HL-60/S4 (cell line): Measurements from ENCODE around the gene AQP2.

Source experiments
- in situ Hi-C: fragments of 300-500 bp; cut with MboI; formaldehyde crosslinking; loops from 2 replicates; pipeline ENCODE4 v1.14.3; 2022; ENCODE audit warnings: low sequenced_read_pairs

Gene AQP2

DNA sequence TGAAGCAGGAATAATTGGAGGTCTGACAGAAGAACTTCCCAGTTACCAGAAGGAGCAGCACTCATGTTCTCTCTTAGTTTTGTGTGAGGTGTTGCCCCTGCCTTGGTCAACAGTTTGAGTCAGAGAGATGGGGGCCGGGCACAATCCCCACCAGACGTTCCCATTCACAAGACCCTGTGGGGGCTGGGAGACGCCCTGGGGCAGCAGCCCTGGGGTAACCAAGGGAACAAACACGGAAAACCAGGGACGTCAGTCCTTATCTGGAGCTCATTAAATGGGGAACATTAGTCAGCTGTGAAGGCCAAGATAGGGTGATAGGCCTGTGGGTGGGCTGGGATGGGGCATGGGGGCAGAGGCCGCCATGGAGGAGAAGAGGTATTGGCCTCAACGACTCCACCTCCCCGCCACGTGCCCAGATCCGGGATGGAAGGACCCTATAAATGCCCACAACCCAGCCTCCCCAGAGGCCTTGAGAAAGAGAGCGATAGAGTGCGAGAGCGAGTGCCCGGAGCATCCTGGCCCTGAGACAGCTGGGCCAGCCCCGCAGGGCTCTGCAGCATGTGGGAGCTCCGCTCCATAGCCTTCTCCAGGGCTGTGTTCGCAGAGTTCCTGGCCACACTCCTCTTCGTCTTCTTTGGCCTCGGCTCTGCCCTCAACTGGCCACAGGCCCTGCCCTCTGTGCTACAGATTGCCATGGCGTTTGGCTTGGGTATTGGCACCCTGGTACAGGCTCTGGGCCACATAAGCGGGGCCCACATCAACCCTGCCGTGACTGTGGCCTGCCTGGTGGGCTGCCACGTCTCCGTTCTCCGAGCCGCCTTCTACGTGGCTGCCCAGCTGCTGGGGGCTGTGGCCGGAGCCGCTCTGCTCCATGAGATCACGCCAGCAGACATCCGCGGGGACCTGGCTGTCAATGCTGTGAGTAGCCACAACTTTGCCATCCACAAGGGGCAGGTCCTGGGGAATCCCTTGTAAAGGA is at the start of gene AQP2:
TSS of gene AQP2 (plus strand) at position 465 of the 979 bp plus-strand sequence. CDS start at position 559, 94 bp downstream.
- in situ Hi-C loops = loop anchor here (25.0 kb wide), 1 partner anchor 112 kb away; the partner anchor contains the start of gene ASIC1

- in situ Hi-C loops = no loop called here
Measured at GRCh38 chr12:49901026-49901425, 49.5 kb upstream of the AQP2 start.

- in situ Hi-C loops = no loop called here
Measured at GRCh38 chr12:49901986-49902385, 48.6 kb upstream of the AQP2 start.

GRCh38 chr12:49902399-49903350 is 47.9 kb upstream of the AQP2 start:
- in situ Hi-C loops = no loop called here

DNA sequence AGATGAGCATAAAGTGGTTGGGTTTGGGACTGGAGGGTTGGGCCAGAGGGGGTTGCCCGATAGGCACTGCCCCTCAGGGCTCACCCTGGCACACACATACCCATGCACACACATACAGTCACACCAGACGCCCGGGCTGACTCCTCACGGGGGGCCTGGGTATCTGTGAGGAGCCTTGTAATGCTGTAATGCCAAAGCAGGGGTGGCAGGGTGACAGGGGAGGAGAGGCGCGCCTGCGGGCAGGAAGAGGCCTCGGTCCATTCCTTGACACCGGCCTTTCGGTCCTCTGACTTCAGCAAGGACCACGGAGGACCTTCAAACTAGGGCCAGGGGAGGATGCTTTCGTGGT is 47.2 kb upstream of the AQP2 start:
- in situ Hi-C loops = no loop called here

DNA sequence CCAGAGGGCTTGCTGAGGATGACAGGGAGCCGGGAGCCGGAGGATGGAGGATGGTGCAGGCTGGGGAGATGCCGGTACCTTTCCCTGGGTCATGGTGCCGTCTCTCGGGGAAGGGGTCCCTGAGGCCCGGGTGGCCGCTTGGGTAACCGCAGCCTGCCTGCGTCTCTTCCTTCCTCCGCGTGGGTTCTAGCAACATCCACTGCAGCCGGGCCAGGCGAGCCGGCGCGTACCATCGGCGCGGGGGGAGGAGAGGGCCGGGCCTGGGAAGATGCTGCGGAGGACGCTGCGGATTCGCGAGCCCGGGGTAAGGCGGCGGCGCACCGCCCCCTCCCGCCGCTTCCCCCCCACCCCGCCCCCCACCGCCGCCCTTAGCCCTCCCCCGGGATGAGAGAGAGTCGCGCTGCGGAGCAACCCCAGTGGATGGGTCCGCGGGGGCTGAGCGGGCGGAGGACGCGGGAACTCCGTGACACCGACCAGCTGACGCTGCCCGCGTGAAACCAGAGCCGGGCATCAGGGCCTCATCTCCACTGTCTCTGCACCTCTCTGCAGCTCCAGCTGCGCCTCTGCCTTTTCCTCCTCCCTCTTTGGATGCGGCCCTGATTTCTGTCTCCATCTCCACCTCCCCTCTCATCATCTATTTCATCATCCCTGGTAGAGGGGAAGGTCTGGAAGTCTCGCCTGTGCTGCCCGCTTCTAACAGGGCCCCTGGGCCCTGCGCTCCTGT is 46.7 kb upstream of the AQP2 start, which contains the start of gene FAIM2:
TSS of gene FAIM2 (minus strand) at position 201 of the 724 bp plus-strand sequence. CDS start at position 93, 108 bp downstream.
- in situ Hi-C loops = no loop called here

- in situ Hi-C loops = no loop called here
Measured at GRCh38 chr12:49904601-49905000, 45.9 kb upstream of the AQP2 start.

DNA sequence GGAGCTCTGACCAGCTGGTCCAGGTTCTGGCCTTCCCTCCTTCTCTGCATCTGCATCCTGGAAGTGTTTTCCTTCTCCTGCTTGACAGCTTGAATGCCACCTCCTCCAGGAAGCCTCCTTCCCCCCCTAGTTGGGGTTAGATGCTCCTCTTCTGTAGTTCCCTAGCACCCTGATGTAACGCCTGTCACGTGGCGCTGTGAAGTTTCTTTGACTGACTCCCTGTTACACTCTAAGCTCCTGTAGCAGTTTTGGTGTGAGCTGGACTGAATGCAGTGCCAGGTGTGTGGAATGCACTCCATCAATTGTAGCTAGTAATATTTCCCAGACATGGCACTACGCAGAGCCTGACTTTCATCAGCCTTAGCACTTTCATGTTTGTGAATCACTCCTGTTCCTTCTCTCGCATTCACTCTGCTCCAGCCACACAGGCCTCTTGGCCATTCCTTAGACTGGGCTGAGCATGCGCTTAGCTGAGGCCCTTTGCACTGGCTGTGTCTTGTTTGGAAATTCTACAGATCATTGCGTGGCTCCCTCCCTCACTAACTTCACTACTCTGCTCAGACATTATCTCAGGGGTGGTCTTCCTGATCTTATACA is 44.7 kb upstream of the AQP2 start:
- in situ Hi-C loops = no loop called here

- in situ Hi-C loops = no loop called here
Measured at GRCh38 chr12:49907352-49907751, 43.2 kb upstream of the AQP2 start.

DNA sequence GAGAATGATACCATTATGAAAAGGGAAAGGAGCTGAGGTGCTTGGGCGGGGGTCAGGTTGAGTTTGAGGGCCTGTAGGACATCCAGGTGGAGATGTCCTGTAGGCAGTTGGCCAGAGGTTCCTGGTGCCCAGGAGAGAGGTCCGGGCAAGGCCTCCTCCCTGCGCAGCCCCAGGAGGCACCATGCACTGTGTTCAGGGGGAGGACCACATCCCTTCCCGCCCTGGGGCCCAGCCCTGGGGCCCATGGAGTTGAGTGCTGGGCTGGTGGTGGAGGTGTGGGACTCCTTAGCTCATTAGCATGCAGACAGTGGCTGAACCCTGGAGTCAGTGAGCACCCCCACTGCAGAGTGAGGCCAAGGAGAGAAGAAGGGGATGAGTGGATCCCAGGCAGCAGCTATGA is 41.2 kb upstream of the AQP2 start:
- in situ Hi-C loops = no loop called here

DNA sequence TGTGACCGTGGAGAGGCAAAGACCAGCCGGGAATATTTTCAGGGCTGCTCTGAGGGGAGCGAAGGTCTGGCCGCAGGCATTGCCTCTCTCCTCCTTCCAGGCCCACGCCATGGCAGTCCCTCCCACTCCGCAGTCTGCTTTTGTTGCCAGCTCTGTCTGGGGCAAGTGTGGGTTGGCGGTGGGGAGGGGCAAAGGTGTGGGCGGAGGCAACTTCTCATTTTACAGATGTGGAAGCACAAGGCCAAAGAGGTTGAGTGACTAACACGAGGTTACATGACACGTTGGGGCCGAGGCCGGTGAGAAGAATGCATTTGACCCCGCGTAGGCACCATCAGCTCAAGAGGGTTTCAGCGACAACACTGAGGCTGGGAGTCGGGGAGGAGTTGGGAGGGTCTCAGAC is 40.7 kb upstream of the AQP2 start:
- in situ Hi-C loops = no loop called here

GRCh38 chr12:49910331-49911212 is 40.0 kb upstream of the AQP2 start:
- in situ Hi-C loops = no loop called here

GRCh38 chr12:49911213-49911605 is 39.3 kb upstream of the AQP2 start:
- in situ Hi-C loops = no loop called here

DNA sequence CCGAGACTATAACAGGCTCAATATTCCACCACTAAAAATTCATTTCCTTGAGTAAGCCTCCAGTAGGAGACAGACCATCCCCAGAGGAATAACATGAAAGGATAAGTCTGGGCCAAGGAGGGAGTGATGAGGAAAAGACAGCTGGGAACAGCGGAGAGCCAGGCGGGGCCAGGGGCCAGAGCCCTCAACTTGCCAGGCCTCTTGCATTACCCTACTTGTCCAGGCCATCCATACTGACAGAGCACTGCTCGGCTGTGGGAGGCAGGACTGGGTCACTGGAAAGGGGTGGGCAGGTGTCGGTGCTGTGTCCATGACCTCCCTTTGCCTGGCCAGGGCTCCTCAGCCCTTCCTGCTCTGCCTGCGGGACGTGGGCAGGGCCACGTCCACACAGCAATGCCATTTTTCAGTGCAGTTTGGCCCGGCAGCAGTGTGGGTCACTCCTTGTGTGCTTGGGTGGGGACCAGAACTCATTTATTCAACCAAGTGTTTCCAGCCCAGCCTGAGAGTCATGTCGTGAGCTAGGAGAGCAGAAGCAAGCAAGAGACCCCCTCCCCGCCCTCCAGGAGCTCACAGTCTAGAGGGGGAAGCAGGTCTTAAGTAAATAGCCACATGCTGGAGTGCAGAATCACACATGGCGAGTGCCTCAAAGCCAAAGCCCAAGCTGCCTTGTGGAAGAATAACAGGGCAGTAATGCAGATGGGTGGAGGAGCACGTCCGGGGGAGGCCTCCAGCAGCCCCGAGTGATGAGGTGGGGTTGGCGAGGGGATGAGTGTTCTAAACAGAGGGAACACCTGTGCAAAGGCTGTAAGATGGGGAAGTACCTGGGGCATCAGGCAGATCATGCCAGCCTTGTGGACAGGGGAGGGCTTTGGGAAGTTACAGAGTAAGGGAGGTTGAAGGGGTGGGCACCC is 37.9 kb upstream of the AQP2 start:
- in situ Hi-C loops = no loop called here

DNA sequence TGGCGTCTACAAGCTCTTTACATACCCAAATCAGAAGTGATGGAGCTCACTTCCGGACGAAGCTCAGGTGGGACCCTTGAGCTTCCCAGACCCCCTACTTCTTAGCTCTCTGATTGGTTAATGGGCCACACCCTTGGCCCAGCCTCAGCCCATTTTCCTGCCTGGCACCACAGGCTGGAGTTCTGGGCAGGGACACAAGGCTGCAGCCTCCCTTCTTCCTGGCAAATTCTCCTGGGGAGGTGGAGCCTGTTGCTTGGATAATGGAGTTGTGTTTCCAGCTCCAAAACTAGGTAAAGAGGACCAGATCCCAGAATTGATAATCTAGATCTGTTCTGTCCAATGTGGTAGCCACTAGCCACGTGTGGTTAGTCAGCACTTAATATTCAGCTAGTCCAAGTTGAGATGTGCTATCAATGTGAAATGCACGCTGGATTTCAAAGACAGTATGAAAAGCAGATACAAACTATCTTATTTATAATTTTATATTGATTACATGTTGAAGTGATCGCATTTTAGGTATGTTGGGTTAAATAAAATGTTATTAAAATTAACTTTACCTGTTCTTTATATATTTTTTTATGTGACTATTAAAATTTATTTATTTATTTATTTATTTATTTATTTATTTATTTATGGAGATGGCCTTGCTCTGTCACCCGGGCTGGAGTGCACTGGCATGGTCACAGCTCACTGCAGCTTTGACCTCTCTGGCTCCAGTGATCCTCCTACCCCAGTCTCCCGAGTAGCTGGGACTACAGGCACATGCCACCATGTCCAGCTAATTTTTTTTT is 34.2 kb upstream of the AQP2 start:
- in situ Hi-C loops = no loop called here

GRCh38 chr12:49917166-49917787 is 33.3 kb upstream of the AQP2 start:
- in situ Hi-C loops = no loop called here

GRCh38 chr12:49917788-49918173 is 32.8 kb upstream of the AQP2 start:
- in situ Hi-C loops = no loop called here
